ENCODE measurements around the gene FAM111A.

- TF ChIP-seq CTCF (IDR thresholded peaks at IDR 0.05) (no peak), POLR2A (IDR thresholded peaks at IDR 0.05) (no peak)
Measured at GRCh38 chr11:59195586-59195985, 52.9 kb downstream of the FAM111A start.
